Measurements from ENCODE around the gene TIAM1. TPM values are rescaled to one million over a fixed set of nuclear protein-coding genes. Genes with fewer than 3 reads are reported as not detected.

The TIAM1 gene
- total RNA-seq, 3 donors from 2014 or later, result 6.2 to 11.6 (median 10.4) TPM

DNA sequence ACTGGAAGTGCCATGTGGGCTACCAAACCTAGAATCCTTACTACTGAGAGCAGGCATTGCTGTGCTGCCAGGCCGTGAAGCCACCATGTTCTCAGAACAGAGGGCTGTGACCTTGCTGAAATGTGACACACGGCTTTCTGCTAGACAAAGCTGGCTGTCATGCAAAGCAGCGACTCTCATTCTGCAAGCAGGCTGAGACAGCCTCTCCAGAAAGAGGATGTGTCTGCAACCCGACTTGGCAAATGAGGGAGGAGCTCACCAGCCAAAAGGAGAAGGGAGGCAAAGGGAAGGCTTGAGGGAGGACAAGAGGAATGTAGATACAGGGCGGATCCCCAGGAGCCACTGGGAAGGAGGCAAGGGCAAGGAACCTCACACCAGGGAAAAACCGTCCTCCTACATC, 220.1 kb downstream of the TIAM1 start:
- TF ChIP-seq, protein P1, sequence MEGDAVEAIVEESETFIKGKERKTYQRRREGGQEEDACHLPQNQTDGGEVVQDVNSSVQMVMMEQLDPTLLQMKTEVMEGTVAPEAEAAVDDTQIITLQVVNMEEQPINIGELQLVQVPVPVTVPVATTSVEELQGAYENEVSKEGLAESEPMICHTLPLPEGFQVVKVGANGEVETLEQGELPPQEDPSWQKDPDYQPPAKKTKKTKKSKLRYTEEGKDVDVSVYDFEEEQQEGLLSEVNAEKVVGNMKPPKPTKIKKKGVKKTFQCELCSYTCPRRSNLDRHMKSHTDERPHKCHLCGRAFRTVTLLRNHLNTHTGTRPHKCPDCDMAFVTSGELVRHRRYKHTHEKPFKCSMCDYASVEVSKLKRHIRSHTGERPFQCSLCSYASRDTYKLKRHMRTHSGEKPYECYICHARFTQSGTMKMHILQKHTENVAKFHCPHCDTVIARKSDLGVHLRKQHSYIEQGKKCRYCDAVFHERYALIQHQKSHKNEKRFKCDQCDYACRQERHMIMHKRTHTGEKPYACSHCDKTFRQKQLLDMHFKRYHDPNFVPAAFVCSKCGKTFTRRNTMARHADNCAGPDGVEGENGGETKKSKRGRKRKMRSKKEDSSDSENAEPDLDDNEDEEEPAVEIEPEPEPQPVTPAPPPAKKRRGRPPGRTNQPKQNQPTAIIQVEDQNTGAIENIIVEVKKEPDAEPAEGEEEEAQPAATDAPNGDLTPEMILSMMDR (IDR thresholded peaks at IDR 0.05), result no peak
- no peak overlapping the region for H3K4me3 ChIP-seq
- ATAC-seq, result no peak
- intact Hi-C loops (cut with DNase I, micrococcal nuclease), result no loop called here
- H3K4me1 ChIP-seq (ENCODE audit: low read depth), result no peaks in the 10 kb centered on the region
- DNase-seq, result no peak
- H3K36me3 ChIP-seq (ENCODE audit: low read depth), result no peaks in the 10 kb centered on the region
- no peaks in the 10 kb centered on the region for H3K9me3 ChIP-seq

DNA sequence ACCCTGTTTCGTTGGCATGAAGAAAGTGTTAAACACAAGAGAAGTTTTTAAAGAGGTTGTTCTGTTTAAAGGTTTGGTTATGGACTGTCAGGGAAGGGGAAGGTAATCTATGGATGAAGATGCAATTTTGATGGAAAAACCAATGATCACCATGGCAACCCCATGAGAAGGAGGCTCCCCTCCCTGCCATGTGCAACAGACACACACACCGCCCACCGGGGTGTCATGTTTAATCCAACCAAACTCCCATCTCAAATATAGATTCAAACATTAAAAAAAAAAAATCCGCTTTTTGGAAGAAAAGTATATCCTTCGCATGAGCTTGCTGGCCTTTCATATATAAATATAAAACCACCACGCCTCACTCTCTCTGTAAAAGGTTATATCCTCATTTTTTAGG, 224.9 kb downstream of the TIAM1 start:
- DNase-seq (no peak), ATAC-seq (no peak)
- Histone ChIP-seq H3K36me3 (ENCODE audit: low read depth) (no peaks in the 10 kb centered on the region), H3K4me1 (ENCODE audit: low read depth) (no peaks in the 10 kb centered on the region), H3K9me3 (no peaks in the 10 kb centered on the region), H3K4me3 (no peak overlapping the region)
- intact Hi-C loops (cut with DNase I, micrococcal nuclease), result no loop called here
- TF ChIP-seq, protein P1 (IDR thresholded peaks at IDR 0.05), result no peak

DNA sequence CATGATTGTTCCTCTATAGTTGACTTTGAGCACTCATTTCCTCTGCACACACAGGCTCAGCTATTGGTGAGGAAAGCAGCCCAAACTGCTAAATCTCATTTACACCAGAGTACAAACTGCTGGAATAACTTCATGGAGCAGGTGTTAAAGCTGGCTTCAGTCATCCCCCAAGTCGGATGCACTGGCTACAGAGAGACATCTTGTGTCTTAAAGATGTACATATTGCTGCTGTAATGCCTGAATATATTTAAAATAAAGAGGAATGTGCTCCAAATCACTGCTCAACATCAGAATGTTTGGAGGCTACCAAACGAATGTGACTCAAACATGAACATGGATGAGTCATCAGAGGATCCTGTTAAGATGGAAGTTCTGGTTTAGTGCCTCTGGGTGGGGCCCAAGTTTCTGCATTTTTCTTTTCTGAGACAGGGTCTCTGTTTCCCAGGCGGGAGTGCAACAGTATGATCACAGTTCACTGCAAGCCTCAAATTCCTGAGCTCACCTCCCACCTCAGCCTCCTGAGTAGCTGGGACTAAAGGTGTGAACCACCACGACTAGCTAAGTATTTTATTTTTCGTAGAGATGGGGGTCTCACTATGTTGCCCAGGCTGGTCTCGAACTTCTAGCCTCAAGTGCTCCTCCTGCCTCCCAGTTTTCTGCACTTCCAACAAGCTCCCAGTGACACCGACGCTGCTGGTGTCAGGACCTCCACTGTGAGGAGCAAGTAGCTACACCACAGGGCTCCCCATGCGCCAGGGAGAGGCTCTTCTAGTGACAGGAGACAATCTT, 226.7 kb downstream of the TIAM1 start:
- no peak for ATAC-seq
- no peaks in the 10 kb centered on the region for H3K36me3 ChIP-seq (ENCODE audit: low read depth)
- no peaks in the 10 kb centered on the region for H3K4me1 ChIP-seq (ENCODE audit: low read depth)
- no peak overlapping the region for H3K4me3 ChIP-seq
- TF ChIP-seq, protein P1 (IDR thresholded peaks at IDR 0.05), result no peak
- no peaks in the 10 kb centered on the region for H3K9me3 ChIP-seq
- no peak for DNase-seq
- intact Hi-C loops (cut with DNase I, micrococcal nuclease), result no loop called here

DNA sequence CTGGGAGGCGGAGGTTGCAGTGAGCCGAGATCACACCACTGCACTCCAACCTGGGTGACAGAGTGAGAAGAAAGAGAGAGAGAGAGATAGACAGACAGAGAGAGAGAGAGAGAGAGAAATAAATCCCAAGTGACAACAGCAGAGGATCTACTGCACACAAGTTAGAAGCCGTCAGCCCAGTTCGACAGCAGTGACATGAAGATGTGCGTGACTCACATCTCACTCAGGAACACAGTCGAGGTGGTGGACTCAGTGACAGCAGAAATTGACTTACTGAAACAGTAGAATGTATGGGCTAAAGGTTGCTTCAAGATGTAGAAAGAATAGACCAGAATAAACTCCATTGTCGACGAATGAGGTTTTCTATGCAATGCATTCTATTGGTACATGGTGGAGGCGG, 228.8 kb downstream of the TIAM1 start:
- intact Hi-C loops (cut with DNase I, micrococcal nuclease), result no loop called here
- ATAC-seq (no peak), DNase-seq (no peak)
- H3K9me3 ChIP-seq, result no peaks in the 10 kb centered on the region
- no peaks in the 10 kb centered on the region for H3K4me1 ChIP-seq (ENCODE audit: low read depth)
- no peaks in the 10 kb centered on the region for H3K36me3 ChIP-seq (ENCODE audit: low read depth)
- TF ChIP-seq, protein P1 (IDR thresholded peaks at IDR 0.05), result no peak
- H3K4me3 ChIP-seq, result no peak overlapping the region

DNA sequence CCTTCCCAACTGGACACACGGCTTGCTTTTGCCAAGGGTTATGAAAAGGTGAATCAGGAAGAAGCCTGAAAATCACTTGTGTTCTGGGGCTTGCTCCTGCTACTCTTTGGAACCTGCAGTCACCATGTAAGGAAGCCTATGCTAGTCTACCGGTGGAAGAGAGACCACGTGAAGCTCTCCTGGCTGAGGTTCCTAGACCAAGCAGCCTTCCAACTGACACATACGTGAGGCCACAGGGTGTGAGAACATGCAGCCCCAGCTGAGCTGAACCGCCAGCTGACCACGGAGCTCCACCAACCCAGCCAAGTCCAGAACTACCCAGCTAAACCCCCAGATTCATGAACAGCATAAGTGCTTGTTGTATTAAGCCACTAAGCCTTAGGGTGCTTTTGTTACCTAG, 233.0 kb downstream of the TIAM1 start:
- Histone ChIP-seq H3K9me3 (no peaks in the 10 kb centered on the region), H3K4me1 (ENCODE audit: low read depth) (no peaks in the 10 kb centered on the region), H3K36me3 (ENCODE audit: low read depth) (no peaks in the 10 kb centered on the region), H3K4me3 (no peak overlapping the region)
- DNase-seq, result no peak
- intact Hi-C loops (cut with DNase I, micrococcal nuclease), result no loop called here
- no peak for ATAC-seq
- TF ChIP-seq, protein P1 (IDR thresholded peaks at IDR 0.05), result no peak

All from mucosa of descending colon (tissue), 3 donors.